Stimulated activated CD4-positive, alpha-beta T cell treated with anti-CD3 and anti-CD28 coated beads, Interleukin-2, amount 100 ng/mL, for 48 hours (primary cell): Measurements from ENCODE around the gene MTHFD2.
"Not testable (repeated sequence)": the region's sequence is repeated elsewhere in the genome, so short reads cannot be mapped to it uniquely, and the experiment has no call there.

Source experiments
- DNase-seq, 2 donors: peaks; one replicate each; pipeline ENCODE4 v3.0.0-alpha.2; 2020

Gene MTHFD2

GRCh38 chr2:74198461-74199274, at the start of gene MTHFD2:
Gene MTHFD2 (plus strand): TSS chr2:74198615. CDS start chr2:74198642, 27 bp downstream.
- DNase-seq = peak; percentile 89 to 90

GRCh38 chr2:74149247-74149525, 49.2 kb upstream of the MTHFD2 start:
- no peak for DNase-seq

- no peak for DNase-seq
These were observed 48.7 kb upstream of the MTHFD2 start for GRCh38 chr2:74149570-74150319.

- no peak for DNase-seq
These were observed 45.5 kb upstream of the MTHFD2 start for GRCh38 chr2:74152954-74153353.

GRCh38 chr2:74155830-74156229, 42.6 kb upstream of the MTHFD2 start:
- DNase-seq = no peak

GRCh38 chr2:74162951-74163350, 35.5 kb upstream of the MTHFD2 start:
- no peak for DNase-seq

DNA sequence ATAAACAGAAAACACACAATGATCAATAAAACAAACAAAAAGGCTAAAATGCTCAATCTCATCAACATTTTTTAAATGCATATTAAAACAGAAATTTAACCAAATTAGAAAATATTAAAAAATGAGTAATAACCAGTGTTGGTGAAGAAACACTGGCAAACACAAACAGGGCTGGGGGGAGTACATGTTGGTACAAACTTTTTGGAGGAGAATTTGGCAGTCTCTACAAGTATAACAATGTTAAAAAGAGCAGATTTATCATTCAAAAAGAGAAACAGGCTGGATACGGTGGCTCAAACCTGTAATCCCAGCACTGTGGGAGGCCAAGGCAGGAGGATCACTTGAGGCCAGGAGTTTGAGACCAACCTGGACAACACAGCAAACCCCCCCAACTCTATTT, 33.7 kb upstream of the MTHFD2 start:
- no peak for DNase-seq

DNA sequence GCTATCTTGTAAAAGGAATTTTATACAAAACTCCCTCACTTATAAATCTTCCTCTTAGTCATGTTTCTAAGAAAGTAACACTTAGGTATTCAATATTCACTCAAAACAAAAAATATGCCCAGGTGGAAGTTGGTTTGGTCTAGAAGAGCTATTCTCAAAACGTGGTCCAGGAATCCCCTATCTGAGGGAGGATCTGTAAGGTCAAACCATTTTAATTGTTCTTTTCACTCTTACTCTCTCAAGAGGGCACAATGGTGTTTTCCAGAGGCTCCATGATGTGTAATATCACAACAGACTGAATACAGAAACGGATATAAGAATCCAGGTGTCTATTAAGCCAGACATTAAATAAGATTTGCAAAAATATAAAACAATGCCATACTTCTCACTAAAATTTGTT, 29.7 kb upstream of the MTHFD2 start:
- DNase-seq = no peak

DNA sequence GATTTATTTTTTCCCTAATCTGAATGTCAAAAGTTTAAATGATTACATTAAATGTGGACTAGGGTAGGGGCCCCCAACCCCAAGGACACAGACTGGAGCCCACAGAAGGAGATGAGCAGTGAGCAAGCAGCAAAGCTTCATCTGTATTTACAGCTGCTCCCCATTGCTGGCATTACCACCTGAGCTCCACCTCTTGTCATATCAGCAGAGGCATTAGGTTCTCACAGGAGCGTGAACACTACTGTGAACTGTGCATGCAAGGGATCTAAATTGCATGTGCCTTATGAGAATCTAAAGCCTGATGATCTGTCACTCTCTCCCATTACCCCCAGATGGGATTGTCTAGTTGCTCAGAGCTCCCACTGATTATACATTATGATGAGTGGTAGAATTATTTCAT, 23.5 kb upstream of the MTHFD2 start:
- DNase-seq = no peak

- DNase-seq = no peak
These were observed 20.7 kb upstream of the MTHFD2 start for GRCh38 chr2:74177696-74178095.

GRCh38 chr2:74178211-74179062, 20.0 kb upstream of the MTHFD2 start, which contains the start of gene MOB1A:
Gene MOB1A (minus strand): TSS chr2:74178879. CDS start chr2:74178674, 205 bp downstream.
- DNase-seq = peak; percentile 95 to 97

- no peak for DNase-seq
These were observed 19.2 kb upstream of the MTHFD2 start for GRCh38 chr2:74179063-74179865.

DNA sequence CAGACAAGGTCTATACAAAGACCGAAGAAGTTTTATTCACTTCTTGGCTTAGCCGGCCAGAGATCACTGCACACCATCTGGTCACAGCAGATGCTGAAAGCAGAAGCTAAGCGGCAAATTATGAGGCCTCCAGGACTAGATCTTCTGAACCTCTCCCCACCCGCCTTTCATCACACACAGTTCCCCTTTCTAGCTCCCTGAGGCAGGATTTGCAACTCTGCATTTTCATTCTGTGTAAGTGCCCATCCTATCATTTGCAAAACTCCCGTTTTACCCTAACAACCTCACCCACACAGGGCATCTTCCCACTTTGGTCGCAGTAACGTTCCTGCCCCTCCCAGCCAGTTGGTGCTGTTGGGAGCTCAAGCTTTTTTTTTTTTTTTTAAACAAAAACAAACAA, 16.7 kb upstream of the MTHFD2 start:
- no peak for DNase-seq

DNA sequence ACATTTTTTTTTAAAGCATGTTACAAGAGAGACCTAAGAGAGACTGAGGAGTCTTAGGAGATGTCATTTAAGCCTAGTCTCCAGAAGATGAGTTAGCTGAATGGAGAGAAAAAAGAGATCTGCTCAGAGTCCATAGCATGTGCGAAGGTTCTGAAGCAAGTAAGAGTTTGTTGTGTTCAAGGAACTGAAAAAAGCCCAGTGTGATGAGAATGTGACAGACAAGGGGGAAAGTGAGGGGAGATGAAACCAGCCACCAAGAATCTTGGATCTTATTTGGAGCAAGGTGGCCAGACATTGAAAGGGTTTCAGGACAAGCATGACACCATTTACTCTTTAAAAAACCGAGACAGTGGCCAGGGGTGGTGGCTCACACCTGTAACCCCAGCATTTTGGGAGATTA, 14.5 kb upstream of the MTHFD2 start:
- DNase-seq = no peak

DNA sequence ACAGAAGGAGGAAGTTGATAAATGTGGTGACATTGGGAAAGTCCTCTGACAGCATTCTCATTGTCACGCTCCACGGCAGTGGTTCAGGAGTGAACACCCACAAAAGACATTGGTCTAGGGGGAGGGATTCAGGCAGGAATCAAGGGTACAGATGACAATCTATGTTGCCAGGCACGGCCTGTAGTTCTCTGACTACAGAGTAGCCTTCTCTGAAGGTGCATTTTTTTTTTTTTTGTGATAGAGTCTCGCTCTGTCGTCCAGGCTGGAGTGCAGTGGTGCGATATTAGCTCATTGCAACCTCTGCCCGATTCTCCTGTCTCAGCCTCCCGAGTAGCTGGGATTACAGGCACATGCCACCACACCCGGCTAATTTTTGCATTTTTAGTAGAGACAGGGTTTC, 12.4 kb upstream of the MTHFD2 start:
- peak in 1 of 2 donors; percentile 26 for DNase-seq

DNA sequence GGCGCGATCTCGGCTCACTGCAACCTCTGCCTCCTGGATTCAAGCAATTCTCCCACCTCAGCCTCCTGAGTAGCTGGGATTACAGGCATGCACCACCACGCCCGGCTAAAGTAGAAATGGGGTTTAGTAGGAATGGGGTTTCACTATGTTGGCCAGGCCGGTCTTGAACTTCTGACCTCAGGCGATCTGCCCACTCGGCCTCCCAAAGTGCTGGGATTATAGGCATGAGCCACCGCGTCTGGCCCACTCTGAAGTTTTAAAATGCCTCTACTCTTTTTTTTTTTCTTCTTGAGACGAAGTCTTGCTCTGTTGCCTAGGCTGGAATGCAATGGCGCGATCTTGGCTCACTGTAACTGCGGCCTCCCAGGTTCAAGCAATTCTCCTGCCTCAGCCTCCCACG, 11.7 kb upstream of the MTHFD2 start:
- not testable (repeated sequence) for DNase-seq

GRCh38 chr2:74188018-74188601, 10.3 kb upstream of the MTHFD2 start:
- DNase-seq = no peak

GRCh38 chr2:74188696-74189095, 9.7 kb upstream of the MTHFD2 start:
- no peak for DNase-seq

DNA sequence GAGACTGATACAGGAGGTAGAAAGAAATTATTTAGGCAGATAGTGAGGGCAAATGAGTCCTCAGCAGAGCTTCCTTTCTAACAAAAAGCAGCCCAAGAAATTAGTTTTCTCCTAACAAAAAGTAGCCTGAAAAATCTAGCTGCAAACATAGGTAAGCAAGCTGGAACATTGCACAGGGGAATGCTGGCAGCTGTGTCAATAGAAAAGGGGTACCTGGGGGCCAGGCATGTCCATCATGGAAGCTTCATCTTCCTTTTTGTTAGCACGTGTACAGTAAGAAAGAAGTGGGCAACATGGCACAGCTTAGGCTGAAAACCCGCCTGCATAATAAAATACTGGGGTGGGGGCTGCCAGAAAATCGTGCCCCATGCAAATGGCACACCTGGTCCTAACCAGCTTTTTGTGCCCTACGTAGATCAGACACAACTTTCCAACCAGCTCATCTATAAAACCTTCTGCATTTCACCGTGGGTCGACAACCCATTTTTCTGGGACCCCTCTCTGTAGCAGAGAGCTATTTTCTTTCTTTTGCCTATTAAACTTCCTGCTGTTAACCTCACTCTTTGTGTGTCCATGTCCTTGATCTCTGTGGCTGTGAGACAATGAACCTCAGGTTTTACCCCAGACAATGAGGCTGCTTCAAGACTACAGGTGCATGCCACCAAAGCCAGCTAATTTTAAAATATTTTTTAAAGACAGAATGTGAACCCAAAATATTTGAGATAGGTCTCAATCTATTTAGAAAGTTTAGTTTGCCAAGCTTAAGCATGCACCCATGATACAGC, 6.6 kb upstream of the MTHFD2 start:
- DNase-seq = no peak

GRCh38 chr2:74194799-74195198, 3.6 kb upstream of the MTHFD2 start:
- no peak for DNase-seq

- DNase-seq = no peak
These were observed 1.4 kb upstream of the MTHFD2 start for GRCh38 chr2:74197049-74197448.
